B cell (primary cell): ENCODE results near the gene SFXN5. TPM values are rescaled to one million over a fixed set of nuclear protein-coding genes. Genes with fewer than 3 reads are reported as not detected.
A peak's percentile ranks its signal among the peaks of the same experiment; 100 is the strongest.

Experiments used
- ATAC-seq: fragments of 200-7000 bp; cut with Tn5 transposase; one replicate; pipeline ENCODE4 v1.10.0; 2021; ENCODE audit warnings: low read depth, mild to moderate bottlenecking, moderate number of reproducible peaks, moderate library complexity
- CTCF ChIA-PET: fragments of 350-600 bp; sonication (Branson Sonifier 250); formaldehyde crosslinking; loops from one replicate; lab custom pipeline; 2021; ENCODE audit warnings: antibody characterized with exemption, inconsistent platforms; lab: Charles Lee
- POLR2A ChIA-PET: fragments of 350-600 bp; sonication (Branson Sonifier 250); formaldehyde crosslinking; loops from one replicate; lab custom pipeline; 2021; ENCODE audit warnings: antibody characterized with exemption; lab: Charles Lee
- DNase-seq: peaks from one replicate; pipeline ENCODE4 v3.0.0; 2013
- H2AFZ ChIP-seq: 2 replicates; pipeline ENCODE4 v1.6.1; 2012; ENCODE audit warnings: mild to moderate bottlenecking, low read depth, low read length; ENCODE audit not compliant: insufficient read depth, poor library complexity, severe bottlenecking
- H3K27ac ChIP-seq, 2 donors: 1 replicate in 1 of 2; 2 replicates in 1 of 2; pipeline ENCODE4 v1.5.1; 2012 to 2013; ENCODE audit warnings: low read length in 2 of 2, mild to moderate bottlenecking in 2 of 2, moderate library complexity in 1 of 2
- H3K27me3 ChIP-seq, 4 experiments: fragments of 200-600 bp in 1 of 4; sonication (generic) in 1 of 4; replicated peaks in 1 of 4; 1 replicate in 2 of 4; 2 replicates in 2 of 4; pipeline versions ENCODE4 v1.6.1 to v1.7.0; 2013 to 2016; ENCODE audit warnings: low read length in 3 of 4, mild to moderate bottlenecking in 2 of 4, mixed read lengths in 1 of 4, moderate library complexity in 1 of 4; ENCODE audit not compliant: insufficient read depth in 4 of 4, control insufficient read depth in 3 of 4; ENCODE audit errors: control extremely low read depth in 1 of 4
- H3K36me3 ChIP-seq, 2 experiments: replicated peaks in 1 of 2; 1 replicate in 1 of 2; 2 replicates in 1 of 2; pipeline versions ENCODE4 v1.6.1 to v1.7.1; 2013; ENCODE audit warnings: low read length in 1 of 2; ENCODE audit not compliant: insufficient read depth in 2 of 2, control insufficient read depth in 1 of 2; ENCODE audit errors: control extremely low read depth in 1 of 2, extremely low read depth in 1 of 2
- H3K4me1 ChIP-seq, 2 donors: fragments of 200-600 bp in 1 of 2; sonication (generic) in 1 of 2; 1 replicate in 1 of 2; 2 replicates in 1 of 2; pipeline versions ENCODE4 v1.5.1 to v1.6.1; 2013 to 2017; ENCODE audit warnings: low read length in 2 of 2; ENCODE audit not compliant: control insufficient read depth in 2 of 2, insufficient read depth in 2 of 2
- H3K4me2 ChIP-seq: replicated peaks from 2 replicates; pipeline ENCODE3; 2012; ENCODE audit warnings: mild to moderate bottlenecking, low read depth, low read length; ENCODE audit not compliant: poor library complexity, severe bottlenecking
- H3K4me3 ChIP-seq, 5 experiments: fragments of 200-600 bp in 1 of 5; sonication (generic) in 1 of 5; 1 replicate in 3 of 5; 2 replicates in 2 of 5; pipeline versions ENCODE4 v1.5.1 to v1.7.0; 2011 to 2016; ENCODE audit warnings: low read length in 4 of 5, mild to moderate bottlenecking in 4 of 5, low read depth in 2 of 5, control low read depth in 1 of 5, moderate library complexity in 1 of 5; ENCODE audit not compliant: insufficient read depth in 1 of 5; ENCODE audit errors: control extremely low read depth in 1 of 5, extremely low read depth in 1 of 5
- H3K79me2 ChIP-seq: fragments of 200-600 bp; sonication (generic); one replicate; pipeline ENCODE4 v1.6.0; 2016; ENCODE audit warnings: low read length; ENCODE audit not compliant: control insufficient read depth, insufficient read depth
- H3K9ac ChIP-seq: fragments of 200-600 bp; sonication (generic); 2 replicates; pipeline ENCODE4 v1.6.1; 2017; ENCODE audit warnings: mild to moderate bottlenecking, low read length, moderate library complexity
- H3K9me3 ChIP-seq, 3 donors: one replicate each; pipeline versions ENCODE4 v1.6.1 to v1.7.1; 2013; ENCODE audit warnings: low read length in 2 of 3; ENCODE audit not compliant: control insufficient read depth in 2 of 3, insufficient read depth in 1 of 3; ENCODE audit errors: control extremely low read depth in 1 of 3
- H4K20me1 ChIP-seq: 2 replicates; pipeline ENCODE4 v1.6.0; 2012; ENCODE audit warnings: mild to moderate bottlenecking, low read length; ENCODE audit not compliant: insufficient read depth, control insufficient read depth, poor library complexity, severe bottlenecking
- H3K27ac Mint-ChIP-seq: one replicate; pipeline ENCODE4 v1.8.0; 2021; ENCODE audit warnings: mixed read lengths
- H3K27me3 Mint-ChIP-seq: one replicate; pipeline ENCODE4 v1.8.0; 2021; ENCODE audit warnings: mixed read lengths
- H3K4me1 Mint-ChIP-seq: one replicate; pipeline ENCODE4 v1.8.0; 2021; ENCODE audit warnings: mixed read lengths
- H3K4me3 Mint-ChIP-seq: one replicate; pipeline ENCODE4 v1.8.0; 2021; ENCODE audit warnings: mixed read lengths
- H3K9me3 Mint-ChIP-seq: one replicate; pipeline ENCODE4 v1.8.0; 2022; ENCODE audit warnings: mixed read lengths; ENCODE audit not compliant: insufficient read depth
- CTCF ChIP-seq: fragments of 200-600 bp; IDR thresholded peaks from one replicate; pipeline ENCODE4 v1.8.0; 2022; ENCODE audit warnings: antibody characterized with exemption, mild to moderate bottlenecking
- EZH2 ChIP-seq: IDR thresholded peaks from 2 replicates; pipeline ENCODE4 v1.6.1; 2012; ENCODE audit warnings: borderline replicate concordance, low read depth, mild to moderate bottlenecking, moderate library complexity, low read length; ENCODE audit not compliant: insufficient read depth, poor library complexity, severe bottlenecking
- WGBS: methylation state at CpG from one replicate; pipeline ENCODE4 v1.1.5; 2013; ENCODE audit warnings: missing lambda C conversion rate; ENCODE audit not compliant: insufficient coverage; 5-methylcytosine and 5-hydroxymethylcytosine counted together
- intact Hi-C: fragments of 100-400 bp; cut with micrococcal nuclease; formaldehyde crosslinking; loops from one replicate; pipeline ENCODE4 v1.10.0; 2022
- polyA plus RNA-seq: library from polyadenylated mRNA; depleted of rRNA; stranded (reverse); fragments of >200 nt; gene quantifications from 2 replicates; pipeline ENCODE4 v1.2.3, GENCODE V29; 2012
- total RNA-seq, 2 donors: library from RNA; stranded (reverse); fragments of 120-200 nt in 1 of 2; gene quantifications; 1 replicate in 1 of 2; 2 replicates in 1 of 2; pipeline versions ENCODE4 v1.2.3 to v1.2.4, GENCODE V29; 2013 to 2022

SFXN5 gene
- total and polyA plus RNA-seq, 2 donors (not counting 1 experiment from before 2014, with no cell fraction given) = 8.0 to 16.9 TPM

DNA sequence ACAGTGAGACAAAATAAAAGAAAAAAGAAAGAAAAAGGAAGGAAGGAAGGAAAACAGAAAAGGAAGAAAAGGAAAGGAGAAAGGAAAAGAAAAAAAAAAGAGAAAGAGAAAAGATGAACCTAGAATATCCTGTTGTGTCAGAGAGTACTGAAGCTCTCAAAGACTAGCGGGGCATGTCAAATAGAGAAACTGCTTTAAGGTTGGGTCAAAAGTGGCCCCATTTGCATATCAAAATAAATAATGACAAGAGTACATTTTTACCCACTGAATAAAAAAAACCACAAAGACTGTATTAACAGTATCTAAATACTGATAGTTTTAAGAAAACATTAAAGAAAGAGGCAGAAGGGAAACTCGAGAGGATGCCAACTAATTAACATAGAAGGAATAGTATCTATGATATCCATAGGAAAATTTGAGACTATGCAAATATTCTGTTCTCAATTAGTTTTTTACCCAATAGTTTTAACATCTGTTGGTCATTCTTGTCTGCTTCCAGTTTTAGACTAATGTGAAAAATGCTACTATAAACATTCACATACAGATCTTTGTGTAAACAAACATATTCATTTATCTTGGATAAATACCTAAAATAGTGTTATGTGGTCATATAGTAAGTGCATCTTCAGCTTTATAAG lies 53.2 kb downstream of the SFXN5 start:
- TF ChIP-seq CTCF (peak; percentile 6), EZH2 (no peak)
- no peak overlapping the region for H3K4me3 Mint-ChIP-seq
- H3K27me3 Mint-ChIP-seq = no peaks in the 10 kb centered on the region
- Histone ChIP-seq H3K79me2 (no peaks in the 10 kb centered on the region), H4K20me1 (no peaks in the 10 kb centered on the region), H3K27me3 (no peaks in the 10 kb centered on the region), H3K36me3 (peaks cover 0 to 4% of the 10 kb centered on the region in 2 experiments), H2AFZ (no peak overlapping the region), H3K4me1 (no peaks in the 10 kb centered on the region), H3K4me3 (no peak overlapping the region), H3K4me2 (no peak overlapping the region), H3K9me3 (no peaks in the 10 kb centered on the region), H3K9ac (no peak overlapping the region), H3K27ac (no peak overlapping the region)
- no peaks in the 10 kb centered on the region for H3K4me1 Mint-ChIP-seq
- intact Hi-C loops = no loop called here
- H3K27ac Mint-ChIP-seq = no peak overlapping the region
- ChIA-PET CTCF (no interaction called here), POLR2A (no interaction called here)
- H3K9me3 Mint-ChIP-seq = no peaks in the 10 kb centered on the region
- no peak for ATAC-seq
- WGBS = no CpG with 5 or more reads among the region's 2 CpGs
- no peak for DNase-seq

DNA sequence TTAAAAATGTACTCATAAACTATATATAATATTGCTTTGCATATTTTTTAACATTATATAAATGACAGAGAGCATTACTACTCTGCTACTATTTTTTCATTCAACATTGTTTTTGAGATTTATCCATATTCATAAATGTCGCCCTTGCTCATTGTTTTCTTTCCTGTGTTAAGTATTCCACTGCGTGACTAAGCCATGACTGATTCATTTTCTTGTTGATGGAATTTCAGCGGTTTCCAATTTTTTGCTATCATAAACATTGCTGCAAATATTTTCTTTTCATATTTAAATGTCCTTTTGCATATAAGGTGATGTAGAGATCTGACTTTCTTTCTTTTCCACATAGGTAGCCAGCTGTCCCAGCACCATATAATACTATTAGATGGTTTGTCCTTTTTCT lies 57.6 kb downstream of the SFXN5 start:
- H3K9ac ChIP-seq = no peak overlapping the region
- whole genome bisulfite sequencing = no CpG with 5 or more reads among the region's 3 CpGs

More for the DNA sequence above, 57.6 kb downstream of the SFXN5 start:
- Mint-ChIP-seq H3K27me3 (no peaks in the 10 kb centered on the region), H3K27ac (no peak overlapping the region), H3K9me3 (no peaks in the 10 kb centered on the region), H3K4me1 (no peaks in the 10 kb centered on the region), H3K4me3 (no peak overlapping the region)
- H3K4me2 ChIP-seq = no peak overlapping the region
- peaks cover 0 to 1% (median 0%) of the 10 kb centered on the region in 3 donors for H3K9me3 ChIP-seq
- intact Hi-C loops = no loop called here
- no peak for DNase-seq
- peaks cover 0 to under 1% of the 10 kb centered on the region in 2 experiments for H3K36me3 ChIP-seq
- H4K20me1 ChIP-seq = no peaks in the 10 kb centered on the region
- CTCF ChIA-PET = no interaction called here
- H3K79me2 ChIP-seq = no peaks in the 10 kb centered on the region
- no peaks in the 10 kb centered on the region for H3K27me3 ChIP-seq
- no peak overlapping the region for H2AFZ ChIP-seq
- no peaks in the 10 kb centered on the region for H3K4me1 ChIP-seq
- no peak for ATAC-seq
- H3K4me3 ChIP-seq = no peak overlapping the region
- TF ChIP-seq CTCF (no peak), EZH2 (no peak)
- POLR2A ChIA-PET = no interaction called here
- H3K27ac ChIP-seq = no peak overlapping the region
